Stomach (tissue), 4 donors: Measurements from ENCODE around the gene SNPH.

ENCODE experiments used
- CTCF ChIP-seq, 7 experiments: fragments of 450-650 bp in 4 of 7; fragments of 200-600 bp in 3 of 7; sonication (generic) in 3 of 7; IDR thresholded peaks; one replicate each; pipeline ENCODE4 v1.5.1; 2016 to 2019; ENCODE audit warnings: antibody characterized with exemption in 7 of 7, control low read depth in 2 of 7, mild to moderate bottlenecking in 1 of 7
- POLR2AphosphoS5 ChIP-seq, 3 donors: sonication (generic); formaldehyde crosslinking; IDR thresholded peaks; one replicate each; pipeline ENCODE4 v1.6.1; 2016; ENCODE audit warnings: antibody characterized with exemption in 3 of 3

DNA sequence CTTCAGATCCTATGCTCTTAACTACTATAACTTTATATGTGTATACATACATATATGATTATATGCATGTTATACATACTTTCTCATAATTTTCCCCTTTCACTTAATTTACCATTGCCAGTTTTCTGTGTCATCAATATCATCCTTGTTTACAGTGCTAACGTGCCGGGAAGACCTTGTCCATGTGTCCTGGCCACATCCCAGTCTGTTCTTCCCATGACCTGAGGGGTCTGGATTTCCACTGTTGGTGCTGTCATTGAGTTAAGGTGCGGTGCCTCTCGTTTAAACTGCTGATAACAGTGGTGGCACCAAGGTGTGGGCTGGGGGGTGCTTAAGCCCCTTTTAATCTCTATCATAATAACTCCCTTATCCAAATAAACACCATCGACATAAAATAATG is 71.3 kb downstream of the SNPH start:
- TF ChIP-seq CTCF (IDR thresholded peaks at IDR 0.05), result no peak
- no peak for TF ChIP-seq POLR2AphosphoS5 (IDR thresholded peaks at IDR 0.05)
